HG03045 (cell line): ENCODE results near the gene HOXA13.

ENCODE experiments used
- ATAC-seq: cut with Tn5 transposase; IDR thresholded peaks from one replicate; pipeline ENCODE4 v1.9.1; 2021; ENCODE audit warnings: mild to moderate bottlenecking, moderate library complexity; ENCODE audit not compliant: unreplicated experiment

Gene HOXA13

DNA sequence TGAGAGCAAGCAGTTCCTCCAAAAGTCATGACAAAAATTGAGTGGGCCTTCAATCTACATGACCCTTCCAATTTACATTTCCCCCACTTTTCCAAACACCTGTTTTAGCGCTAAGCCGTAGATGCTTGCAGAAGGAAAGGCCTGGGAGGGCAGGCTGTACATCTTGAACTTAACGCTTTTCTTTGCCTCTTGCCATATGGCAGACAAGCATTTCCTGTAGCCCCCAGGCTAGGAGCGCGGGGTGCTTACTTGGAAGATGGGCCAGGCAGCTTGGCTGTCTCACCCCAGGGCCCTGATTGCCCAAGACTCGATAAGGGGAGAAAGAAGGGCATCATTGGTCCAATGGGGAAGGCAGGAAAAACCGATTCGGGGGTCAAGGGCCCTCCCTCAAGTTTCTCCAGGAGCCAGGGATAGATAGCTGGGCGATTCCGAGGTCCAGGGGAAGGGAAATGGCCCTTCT lies 27.5 kb downstream of the HOXA13 start:
- ATAC-seq, result no peak

DNA sequence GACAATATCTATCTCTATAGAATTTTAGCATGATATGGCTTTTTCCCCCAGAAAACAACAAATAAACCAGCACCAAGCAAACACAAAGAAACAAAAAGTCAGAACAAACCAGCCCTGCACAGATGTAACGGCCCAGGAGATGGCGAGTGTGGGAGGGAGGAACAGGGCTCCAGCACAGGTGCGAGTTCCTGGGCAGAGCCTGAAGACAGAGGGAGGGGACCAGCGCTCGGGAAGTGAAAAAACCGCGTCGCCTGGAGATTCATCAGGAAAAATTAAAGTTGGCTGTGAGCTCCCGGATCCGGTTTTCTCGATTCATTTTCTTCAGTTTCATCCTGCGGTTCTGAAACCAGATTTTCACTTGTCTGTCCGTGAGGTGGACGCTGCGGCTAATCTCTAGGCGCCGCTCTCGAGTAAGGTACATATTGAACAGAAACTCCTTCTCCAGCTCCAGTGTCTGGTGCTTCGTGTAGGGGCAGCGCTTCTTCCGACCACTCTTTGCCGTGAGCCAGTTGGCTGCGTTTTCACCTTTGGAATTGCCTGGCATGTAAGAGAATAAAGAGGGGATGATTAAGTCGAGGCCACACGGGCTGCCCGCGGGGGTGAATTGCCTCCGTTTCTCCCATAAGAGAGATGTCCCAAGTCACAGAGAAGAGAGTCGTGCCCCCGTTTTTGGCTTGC lies 28.1 kb downstream of the HOXA13 start:
- ATAC-seq, result no peak

DNA sequence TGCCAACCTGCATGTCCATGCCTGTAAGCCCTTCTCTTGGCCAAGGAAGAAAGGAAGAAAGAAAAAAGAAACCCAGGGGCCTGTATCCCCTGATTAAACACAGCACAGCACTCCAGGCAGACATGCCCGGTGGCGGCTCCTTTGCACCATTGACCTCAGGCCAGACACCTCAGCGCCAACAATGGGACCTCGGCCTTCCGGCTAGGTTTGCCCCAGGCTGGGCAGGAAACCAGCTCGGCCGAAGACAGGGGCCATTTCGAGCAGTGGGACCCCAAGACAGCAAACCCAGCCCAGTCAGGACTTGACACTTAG lies 28.6 kb downstream of the HOXA13 start:
- no peak for ATAC-seq

DNA sequence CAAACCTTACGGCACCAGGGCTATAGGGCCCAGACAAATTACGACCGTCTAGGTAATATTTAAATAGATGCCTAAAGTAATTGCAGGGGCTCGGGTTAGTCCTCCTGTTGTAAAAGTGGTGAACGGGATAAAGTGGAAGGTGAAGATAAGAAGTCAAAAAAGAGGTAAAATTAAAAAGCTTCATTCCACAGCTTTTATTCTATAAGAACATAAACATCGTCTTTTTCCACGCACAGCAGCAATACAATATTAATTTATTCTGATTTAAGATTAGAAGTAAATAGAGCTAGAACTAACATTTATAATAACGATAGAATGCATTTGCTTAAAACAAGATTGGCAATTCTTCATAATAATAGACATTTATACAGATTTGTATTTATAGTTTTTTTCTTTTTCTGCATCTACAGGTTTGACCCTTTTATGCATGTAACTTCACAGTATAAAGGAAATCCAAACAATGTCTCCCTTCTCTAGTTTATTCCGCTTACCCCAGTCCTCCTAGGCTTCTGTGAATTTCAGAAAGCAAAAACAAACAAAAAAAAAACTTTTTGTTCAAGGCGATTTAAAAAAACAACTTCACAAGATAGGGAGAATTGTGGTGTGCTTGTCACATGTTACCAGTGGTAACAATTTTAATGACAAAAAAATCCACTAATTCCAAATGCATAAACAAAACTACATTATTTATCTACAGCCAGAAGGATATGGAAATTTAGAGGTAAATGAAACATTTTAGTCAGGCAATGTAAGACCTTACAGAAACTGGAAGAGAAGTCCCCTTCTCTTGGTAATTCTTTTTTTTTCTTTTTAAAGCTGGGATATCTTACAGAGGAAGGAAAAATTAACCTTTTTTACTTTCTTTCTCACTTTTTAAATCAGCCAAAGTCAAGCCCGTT lies 29.2 kb downstream of the HOXA13 start:
- no peak for ATAC-seq

DNA sequence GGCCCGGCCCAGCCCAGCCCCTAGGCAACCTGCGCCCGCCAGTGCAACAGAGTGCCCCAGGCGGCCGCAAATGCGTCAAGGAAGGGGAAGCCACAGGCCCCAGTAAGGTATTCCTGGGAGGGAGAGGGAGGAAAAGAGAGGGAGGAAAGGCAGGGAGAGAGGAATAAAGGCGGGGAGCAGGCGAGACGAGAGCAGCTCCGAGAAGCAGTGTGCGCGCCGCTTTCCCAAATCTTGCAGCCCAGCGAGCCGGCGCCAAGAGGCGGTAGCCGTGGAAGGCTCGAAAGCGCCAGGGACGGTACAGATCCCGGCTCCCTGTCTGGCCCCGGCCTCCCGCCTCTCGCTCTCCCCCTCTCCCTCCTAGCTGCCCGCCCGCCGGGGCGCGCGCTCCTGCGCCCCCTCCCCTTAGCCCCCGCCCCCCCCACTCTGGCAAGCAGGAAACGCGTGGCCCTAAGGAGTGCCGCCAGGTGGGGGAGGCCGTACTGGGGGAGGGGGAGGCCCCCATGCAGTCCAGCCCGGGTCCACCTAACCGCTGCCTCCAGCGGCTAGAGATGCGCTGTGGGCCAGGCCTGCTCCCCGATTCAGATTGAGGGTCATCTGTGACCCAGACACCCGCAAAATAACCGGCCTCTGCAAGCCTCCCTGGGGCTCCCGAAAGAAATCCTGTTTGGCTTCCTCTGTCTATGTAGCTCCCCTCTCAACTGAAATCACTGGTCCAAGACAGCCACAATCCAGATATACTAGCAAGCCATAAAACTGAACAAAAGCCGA lies 30.0 kb downstream of the HOXA13 start:
- no peak for ATAC-seq

DNA sequence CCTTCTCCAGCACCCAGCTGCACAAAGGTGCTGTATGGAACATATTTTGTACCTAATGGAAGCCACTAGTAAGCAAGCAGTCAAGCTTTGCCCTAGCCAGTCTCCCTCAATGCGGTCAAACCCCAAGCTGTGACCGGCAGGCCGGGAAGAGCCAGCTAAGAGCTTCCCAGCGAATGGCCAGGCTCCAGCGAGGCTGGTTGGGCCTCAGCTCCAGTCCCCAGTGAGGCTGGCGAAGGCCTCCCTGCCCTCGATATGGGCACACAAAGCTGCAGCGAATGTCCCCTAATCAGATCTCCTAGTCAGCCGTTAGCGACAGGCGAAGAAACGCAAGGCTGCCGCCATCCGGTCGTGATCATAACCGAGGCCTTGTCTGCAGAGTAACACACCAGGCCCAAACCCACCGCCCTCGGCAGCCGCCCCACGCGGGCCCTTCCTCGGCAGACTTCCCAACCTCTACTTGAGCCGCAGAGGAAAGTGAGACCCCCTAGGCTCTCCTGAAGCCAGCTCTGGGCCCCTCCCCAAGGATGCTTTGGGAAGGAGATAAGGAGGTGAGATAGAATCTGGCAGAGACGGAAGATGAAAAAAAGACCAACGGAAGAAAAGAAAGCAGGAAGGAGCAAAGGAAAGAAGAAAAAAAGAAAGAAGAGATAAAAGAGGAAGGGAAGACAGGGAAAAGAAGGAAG lies 31.5 kb downstream of the HOXA13 start:
- ATAC-seq, result no peak

DNA sequence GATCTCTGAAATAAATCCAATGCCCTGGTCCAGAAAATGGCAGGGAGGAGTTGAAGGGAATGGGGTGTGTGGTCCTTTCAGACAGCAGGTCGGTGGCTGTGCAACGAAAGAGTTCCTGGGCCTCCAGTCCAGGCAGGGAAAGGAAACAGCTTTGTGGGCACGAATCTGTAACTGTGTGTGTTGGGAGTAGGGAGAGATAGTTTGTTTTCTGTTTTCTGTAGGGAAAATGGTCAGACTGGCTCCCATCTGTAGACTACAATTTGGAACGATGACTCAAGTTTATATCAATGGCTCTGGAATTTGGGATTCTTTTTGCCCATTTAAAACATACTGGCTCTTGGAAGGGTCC lies 32.0 kb downstream of the HOXA13 start:
- no peak for ATAC-seq

DNA sequence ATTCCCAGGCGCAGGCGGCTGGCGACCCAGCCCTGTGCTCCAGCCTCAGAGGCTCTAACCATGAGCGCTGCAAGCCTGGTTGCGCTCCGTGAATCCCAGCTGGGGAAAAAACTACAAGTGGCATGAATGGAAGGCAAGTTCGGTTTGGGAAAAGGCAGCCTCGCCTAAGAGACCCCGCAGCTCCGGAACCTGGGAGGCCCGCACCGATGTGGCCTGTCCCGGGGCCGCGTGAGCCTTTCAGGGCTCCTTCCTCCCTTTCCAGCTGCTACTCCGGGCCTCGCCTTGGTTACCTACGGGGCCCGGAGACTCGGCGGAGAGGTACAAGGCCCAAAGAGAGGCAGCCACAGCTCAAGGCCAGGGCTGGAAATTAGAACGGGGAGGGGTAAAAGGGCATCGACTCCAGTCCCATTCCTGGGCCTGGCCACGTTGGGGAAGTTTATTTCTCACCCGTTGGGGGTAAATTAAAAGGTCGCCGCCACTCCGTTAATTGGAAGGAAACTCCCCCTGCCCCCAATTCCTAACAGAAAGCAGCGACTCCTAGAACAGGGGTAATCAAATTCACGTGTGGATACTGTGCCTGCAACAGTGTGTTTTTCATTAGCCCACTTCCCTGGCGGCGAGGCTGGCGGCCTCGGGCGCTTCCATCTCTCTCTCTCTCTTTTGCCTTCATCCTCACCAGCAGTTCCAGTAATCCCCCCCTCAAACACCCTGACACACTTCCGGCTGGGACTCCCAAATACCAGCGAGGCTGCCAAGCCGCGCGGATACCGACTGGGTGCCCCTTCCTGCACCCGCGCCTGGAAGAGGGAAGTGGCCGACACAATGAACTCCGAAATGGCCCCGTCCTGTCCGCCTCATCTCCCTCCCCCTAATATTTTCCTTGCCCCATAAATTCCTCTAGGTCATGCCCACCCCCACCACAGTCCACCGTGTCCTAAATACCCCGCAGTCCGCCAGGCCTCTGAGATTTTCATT lies 33.1 kb downstream of the HOXA13 start:
- ATAC-seq, result no peak

DNA sequence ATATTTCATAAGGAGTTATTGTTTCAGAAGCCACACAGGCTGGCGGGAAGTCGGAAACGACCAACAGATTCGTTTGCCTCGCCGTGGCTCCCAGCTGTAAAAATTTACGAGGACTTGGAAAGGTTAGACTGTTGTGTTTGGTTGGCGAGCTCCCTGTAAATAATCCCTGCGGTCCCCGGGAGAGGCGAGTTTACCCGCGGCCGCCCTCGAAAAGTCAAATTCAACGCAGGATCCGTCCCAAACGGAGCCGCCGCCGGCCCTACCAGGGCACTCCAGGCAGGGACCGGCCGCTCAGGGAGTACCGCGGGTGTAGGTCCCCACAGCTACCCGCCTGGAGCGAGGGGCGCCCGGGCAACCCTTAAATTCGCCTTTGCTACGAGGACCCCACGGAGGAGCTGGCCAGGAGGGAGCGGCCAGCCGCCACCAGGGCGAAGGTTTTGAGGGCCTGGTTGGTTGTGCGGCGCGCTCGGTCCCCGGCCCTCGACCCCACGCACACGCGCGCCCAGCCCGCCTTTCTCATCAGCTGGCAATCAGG lies 33.8 kb downstream of the HOXA13 start:
- ATAC-seq, result no peak

DNA sequence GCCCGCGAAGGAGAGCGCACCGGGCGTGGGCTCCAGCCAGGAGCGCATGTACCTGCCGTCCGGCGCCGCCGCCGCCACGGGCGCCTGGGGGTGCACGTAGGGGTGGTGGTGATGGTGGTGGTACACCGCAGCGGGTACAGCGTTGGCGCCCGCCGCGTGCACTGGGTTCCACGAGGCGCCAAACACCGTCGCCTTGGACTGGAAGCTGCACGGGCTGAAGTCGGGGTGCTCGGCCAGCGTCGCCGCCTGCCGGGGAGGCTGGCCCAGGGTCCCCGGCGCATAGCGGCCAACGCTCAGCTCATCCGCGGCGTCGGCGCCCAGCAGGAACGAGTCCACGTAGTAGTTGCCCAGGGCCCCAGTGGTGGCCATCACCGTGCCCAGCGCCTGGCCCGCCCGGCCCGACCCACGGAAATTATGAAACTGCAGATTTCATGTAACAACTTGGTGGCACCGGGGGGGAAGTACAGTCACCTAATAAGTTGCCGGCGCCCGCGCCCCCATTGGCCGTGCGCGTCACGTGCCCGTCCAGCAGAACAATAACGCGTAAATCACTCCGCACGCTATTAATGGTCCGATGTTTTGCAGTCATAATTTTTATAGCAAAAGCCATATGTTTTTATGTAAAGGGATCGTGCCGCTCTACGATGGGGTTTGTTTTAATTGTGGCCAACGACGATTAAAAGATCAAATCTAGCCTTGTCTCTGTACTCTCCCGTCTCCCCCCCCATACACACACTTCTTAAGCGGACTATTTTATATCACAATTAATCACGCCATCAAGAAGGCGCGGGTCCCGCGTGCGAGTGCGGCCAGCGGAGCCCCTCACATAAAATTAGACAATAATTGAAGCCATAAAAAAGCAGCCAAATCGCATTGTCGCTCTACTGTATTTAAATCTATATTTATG lies 34.5 kb downstream of the HOXA13 start, which contains the start of gene HOXA9:
Gene HOXA9, minus strand, starts transcription at position 449 of the 907 bp plus-strand sequence. Its CDS starts 80 bp downstream, at position 369.
- ATAC-seq, result no peak

DNA sequence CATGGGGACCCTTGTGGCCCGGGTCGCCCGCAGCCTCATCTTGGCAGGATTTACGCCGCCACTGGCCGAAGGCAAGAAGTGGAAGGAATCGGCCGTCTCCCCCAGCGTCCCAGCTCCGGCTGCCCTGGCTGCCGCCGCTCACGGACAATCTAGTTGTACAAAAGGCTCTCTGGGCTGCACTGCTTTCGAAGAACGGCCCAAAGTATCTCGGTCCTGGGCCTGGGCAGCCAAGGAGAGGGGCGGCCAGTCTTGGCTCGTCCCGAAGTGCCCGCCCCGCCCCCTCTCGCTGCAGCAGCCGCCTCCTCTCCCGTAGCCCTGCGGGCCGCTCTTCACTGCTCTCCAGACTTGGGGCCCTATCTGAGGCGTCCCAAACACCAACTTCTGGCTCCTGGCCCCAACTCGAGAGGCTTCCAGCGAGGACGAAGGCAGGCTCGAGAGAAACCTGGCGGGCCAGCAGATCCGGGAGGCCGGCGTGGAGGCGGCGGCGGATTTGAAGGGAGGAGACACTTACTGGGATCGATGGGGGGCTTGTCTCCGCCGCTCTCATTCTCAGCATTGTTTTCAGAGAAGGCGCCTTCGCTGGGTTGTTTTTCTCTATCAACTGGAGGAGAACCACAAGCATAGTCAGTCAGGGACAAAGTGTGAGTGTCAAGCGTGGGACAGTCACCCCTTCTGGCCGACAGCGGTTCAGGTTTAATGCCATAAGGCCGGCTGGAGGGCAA lies 35.4 kb downstream of the HOXA13 start:
- no peak for ATAC-seq

DNA sequence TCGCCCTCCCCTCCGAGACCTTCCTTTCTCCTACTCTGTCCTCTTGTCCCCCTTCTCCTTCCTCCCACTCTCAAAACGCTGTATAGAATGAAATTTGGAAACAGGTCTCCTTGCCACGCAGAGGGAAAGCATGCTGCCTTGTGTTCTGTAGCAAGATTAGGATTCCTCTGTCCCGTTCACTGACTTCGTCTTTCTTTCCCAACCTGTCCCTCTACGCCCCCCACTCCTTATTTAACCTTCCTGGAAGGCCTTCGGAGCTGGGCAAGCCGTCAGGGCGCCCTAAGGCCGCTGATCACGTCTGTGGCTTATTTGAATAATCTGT lies 35.9 kb downstream of the HOXA13 start:
- ATAC-seq, result no peak

DNA sequence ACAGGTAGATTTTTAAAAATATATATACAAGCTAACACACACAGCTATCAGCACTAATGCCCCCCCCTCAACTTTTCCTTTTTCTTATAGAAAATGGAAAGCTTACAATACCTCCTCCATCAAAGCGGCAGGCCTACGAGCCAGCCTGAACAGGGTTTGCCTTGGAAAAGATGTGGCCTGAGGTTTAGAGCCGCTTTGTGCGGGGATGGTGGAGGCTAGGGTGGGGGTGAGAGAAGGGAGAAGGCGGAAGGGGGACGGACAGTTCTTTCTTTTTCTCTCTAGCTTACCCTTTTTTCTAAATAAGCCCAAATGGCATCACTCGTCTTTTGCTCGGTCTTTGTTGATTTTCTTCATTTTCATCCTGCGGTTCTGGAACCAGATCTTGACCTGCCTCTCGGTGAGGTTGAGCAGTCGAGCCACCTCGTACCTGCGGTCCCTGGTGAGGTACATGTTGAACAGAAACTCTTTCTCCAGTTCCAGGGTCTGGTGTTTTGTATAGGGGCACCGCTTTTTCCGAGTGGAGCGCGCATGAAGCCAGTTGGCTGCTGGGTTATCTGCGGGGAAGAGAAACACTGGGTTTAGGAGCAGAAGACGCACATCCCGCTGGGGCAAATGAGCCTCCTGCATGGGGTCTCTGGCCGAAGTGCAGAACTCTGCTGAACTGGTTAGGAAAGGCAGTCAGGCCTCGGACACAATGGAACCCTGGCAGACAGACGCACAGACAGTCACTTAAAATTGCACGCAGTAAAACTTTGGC lies 36.4 kb downstream of the HOXA13 start:
- no peak for ATAC-seq

DNA sequence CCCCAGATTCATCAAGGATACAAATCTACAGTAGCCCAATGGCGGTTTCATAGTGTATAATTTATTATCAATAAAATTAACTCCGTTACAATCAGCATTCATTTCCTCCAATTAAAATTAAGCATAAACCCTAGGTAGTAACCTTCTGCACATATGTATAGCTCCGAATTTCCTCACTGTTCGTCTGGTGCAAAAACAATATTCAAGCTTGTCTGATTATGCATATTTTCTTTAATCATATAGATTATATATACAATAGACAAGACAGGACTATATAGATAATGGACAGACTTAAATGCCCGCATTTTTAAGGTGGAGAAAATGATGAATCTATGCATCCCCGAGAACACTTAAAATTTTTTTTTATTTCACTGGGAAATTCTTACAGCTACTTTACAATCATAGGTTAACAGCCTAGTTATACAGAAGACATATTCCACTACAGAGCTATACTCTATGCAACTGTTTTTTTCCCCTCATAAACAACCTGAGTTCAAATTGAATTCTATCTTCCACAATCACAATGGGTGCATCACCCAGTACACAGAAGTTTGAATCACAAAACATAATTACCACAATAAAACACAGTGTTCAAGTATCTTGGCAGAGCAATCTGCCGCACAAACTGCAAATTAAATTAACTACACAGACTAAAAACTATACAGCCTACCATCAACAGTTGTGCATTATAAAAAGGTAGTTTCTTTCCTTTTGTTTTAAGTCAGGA lies 37.2 kb downstream of the HOXA13 start:
- ATAC-seq, result no peak

DNA sequence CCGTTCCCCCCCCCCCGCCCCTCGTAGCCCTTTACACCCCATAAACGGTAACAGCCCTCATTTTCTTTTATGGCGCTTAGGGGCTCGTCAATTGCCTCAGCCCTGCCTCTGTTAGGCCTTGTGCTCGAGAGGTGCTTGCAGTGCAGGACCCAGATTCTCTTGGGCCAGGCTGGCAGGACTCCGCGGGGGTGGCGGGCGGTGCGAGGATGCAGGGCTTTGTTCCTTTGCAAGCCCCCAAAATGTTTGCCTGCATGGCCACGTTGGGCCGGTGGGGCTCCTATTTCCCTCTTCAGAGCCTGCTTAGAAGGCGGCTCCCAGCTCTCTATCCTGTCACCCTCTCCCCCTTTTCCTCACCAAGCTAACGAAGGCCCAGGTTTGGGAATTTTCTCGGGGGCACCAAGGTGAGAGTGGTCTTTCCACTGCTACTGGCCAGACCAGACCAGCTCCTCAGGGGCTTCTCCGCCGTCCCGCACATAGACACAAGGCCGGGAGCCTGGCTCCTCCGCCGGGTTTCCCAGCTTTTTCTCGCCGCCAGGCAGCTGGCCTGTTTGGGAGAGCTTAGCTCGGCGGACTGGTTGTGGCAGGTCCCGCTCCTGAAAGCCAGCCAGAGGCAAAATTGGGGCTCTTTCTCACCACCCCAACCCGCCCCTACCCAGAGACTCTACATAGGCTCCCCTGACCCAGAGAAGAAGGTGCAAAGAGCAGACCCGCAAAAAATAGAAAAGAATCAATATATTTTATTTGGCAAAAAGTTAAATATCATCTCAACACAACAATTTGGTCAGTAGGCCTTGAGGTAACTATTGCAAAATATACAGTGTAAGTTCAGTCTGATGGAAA lies 38.0 kb downstream of the HOXA13 start:
- no peak for ATAC-seq

DNA sequence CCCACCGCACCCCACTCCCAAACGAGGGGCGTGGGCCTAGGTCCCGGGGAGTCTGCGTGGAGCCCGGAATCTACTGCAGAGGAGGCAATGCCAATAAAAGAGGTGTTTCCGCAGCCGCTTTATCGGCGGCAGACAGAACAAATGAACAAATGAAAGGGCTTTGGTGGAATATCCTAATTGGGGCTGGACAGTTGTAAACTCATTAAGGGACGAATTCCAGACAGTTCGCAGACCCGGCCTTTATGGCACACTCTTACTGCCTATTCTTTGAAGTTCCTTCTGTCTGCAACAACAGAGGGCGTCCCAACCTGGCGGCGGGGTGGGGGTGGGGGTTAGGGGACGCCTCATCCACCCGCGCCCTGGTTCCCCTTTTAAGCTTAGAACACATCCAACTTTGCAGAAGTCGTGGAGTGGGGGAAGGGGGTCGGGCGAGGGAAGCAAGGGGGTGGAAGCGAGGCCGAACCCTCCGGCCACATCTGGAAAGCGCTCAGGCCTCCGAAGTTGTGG lies 38.6 kb downstream of the HOXA13 start:
- ATAC-seq, result no peak
